Astrocyte of the hippocampus (primary cell): ENCODE measurements around the gene BCAS3.
A peak's percentile ranks its signal among the peaks of the same experiment; 100 is the strongest.
"Not testable (repeated sequence)": the region's sequence is repeated elsewhere in the genome, so short reads cannot be mapped to it uniquely, and the experiment has no call there.

Source experiments
- DNase-seq: peaks from one replicate; pipeline ENCODE4 v3.0.0; 2011; ENCODE audit warnings: low read depth, low spot score

BCAS3 gene

GRCh38 chr17:60790205-60790604 is 112.6 kb downstream of the BCAS3 start:
- DNase-seq: no peak

DNA sequence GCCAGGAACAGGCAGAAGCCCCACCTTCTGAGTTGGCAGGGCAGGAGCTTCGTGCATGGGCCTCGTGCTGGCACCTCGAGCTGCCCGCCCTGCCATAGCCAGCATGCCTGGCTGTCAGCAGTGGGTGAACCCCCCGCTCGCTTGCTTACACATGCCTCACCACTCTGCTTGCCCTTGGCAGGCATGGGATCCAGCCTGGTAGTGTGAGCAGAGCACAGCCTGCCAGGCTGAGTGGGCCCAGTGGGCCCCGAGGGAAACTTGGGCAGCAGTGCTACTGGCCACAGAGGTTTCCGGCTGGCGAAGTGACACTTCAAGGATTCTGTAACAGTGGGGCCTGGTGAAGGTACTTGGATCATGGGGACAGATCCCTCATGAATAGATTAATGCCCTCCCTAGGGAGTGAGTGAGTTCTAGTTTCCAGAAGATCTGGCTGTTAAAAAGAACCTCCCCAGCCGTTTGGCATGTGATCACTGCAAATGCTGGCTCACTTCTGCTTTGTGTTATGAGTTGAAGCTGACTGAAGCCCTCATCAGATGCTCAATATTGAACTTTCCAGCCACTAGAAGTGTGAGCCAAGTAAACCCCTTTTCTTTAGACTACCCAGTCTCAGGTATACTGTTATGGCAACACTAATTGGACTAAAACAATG is 114.7 kb downstream of the BCAS3 start:
- no peak for DNase-seq

DNA sequence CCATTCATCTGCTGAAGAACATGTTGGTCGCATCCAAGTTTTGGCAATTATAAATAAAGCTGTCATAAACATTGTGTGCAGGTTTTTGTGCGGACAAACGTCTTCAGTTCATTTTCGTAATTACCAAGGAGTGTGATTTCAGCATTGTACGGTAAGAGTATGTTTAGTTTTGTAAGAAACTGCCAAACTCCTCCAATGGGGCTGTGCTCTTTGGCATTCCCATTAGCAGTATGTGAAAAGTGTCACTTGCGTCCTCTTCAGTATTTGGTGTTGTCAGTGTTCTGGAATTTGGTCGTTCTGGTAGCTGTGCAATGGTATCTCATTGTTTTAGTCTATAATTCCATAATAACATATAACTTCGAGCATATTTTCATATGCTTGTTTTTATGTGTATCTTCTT is 120.9 kb downstream of the BCAS3 start:
- DNase-seq: no peak

GRCh38 chr17:60802377-60802776 is 124.7 kb downstream of the BCAS3 start:
- DNase-seq: no peak

GRCh38 chr17:60803059-60803458 is 125.4 kb downstream of the BCAS3 start:
- no peak for DNase-seq

GRCh38 chr17:60804831-60805230 is 127.2 kb downstream of the BCAS3 start:
- DNase-seq: no peak

DNA sequence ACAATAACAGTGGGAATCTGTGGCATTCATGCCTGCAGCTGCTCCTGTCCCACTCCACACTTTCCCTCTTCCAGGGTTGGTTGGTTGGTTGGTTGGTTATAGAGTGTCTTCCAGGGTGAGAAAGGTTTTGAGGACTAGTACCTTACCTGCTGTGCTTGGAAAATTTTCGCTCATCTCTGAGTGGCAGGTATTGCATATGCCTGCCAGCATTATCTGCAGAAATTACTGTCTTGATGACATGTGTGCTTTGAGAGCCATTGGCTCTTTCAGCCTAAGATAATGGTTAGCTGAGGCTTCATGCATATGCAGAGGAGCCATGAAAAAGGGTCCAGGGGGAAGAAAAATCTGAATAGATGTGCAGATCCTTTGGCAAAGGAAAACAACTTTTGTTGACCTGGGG is 131.8 kb downstream of the BCAS3 start:
- DNase-seq: no peak

- DNase-seq: not testable (repeated sequence)
Measured at GRCh38 chr17:60814941-60815340, 137.3 kb downstream of the BCAS3 start.

DNA sequence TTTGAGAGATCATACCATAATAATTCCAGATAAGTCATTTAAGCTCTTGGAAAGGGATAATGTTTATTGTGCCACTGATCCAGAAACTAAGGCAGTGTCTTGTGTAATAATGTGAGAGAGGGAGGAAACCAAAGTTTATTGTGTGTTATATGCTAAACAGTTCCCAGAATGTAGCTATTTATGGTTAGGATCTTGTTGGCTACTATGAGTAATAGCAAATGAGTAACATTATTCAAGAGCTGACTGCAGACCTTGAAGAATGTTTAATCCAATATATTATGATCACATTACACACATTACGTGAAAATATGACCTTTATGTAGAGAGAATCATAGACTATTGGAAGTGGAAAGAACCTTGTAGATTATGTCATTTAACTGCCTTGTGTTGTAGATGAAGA is 139.5 kb downstream of the BCAS3 start:
- DNase-seq: peak; percentile 71

DNA sequence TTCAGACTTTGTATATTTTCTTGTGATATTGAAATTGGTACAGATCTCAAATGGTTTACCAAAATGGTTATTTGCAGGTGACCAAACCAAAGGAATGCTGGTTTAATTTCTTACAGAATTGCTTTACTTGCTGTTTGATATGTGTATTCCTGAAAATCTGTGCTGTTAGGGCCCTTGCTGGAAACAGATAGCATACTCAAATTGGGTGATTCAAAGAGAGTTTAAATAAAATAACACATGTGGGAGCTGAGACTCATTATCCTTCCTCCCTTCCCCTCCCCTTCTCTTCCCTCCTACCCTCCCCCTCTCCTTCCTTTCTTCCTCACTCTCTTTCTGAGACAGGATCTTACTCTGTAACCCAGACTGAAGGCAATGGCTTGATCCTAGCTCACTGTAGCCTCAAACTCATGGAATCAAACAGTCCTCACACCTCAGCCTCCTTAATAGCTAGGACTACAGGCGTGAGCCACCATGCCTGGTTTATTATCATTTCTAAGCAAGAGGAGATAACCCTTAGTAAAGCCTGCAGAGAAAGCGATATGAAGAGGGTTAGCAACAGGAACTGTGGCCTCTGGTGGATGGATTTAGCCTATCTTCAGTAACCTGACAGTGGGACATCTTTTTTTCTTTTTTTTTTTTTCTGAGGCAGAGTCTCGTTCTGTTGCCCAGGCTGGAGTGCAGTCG is 141.9 kb downstream of the BCAS3 start:
- DNase-seq: no peak

GRCh38 chr17:60823515-60823914 is 145.9 kb downstream of the BCAS3 start:
- DNase-seq: no peak

- DNase-seq: no peak
Measured at GRCh38 chr17:60825351-60825750, 147.7 kb downstream of the BCAS3 start.

GRCh38 chr17:60827943-60828342 is 150.3 kb downstream of the BCAS3 start:
- DNase-seq: no peak

- peak; percentile 88 for DNase-seq
Measured at GRCh38 chr17:60832151-60832585, 154.5 kb downstream of the BCAS3 start.

DNA sequence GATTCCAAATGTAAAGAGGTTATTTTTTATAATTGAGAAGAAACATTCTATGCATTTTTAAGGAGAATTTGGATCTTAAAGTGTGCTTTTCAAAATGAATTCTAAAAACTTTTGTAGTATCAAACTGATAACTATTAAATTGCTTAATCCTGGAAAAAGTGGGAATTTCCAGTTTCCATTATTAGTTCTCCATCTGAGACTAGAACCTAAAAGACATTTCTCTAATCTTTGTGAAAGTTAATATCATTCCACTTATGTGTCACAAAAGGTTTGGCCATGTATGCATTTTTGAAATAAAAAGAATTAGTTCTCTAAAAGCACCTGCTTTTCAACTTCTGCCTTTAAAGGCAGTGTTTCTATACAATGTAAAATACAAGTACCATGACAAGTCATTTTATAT is 155.0 kb downstream of the BCAS3 start:
- no peak for DNase-seq

DNA sequence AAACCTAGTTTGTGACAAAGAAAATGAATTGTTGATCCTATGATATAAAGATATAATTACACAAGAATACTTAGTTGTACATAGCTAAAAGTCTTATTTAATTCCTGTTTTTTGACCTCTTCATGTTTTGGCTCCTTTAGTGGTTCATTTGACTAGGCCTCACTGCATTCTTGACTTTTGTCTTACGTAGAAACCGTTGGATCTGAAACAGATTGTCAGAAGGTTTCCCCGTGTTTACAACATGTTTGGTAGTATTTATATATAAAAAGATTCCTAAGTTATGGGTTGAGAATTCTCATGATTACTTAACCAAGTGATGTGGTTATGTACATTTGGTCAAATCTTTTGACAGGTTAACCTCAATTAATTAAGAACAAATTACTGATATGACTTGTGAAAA is 162.8 kb downstream of the BCAS3 start:
- DNase-seq: no peak

- no peak for DNase-seq
Measured at GRCh38 chr17:60845012-60845411, 167.4 kb downstream of the BCAS3 start.

- no peak for DNase-seq
Measured at GRCh38 chr17:60846175-60846574, 168.5 kb downstream of the BCAS3 start.

DNA sequence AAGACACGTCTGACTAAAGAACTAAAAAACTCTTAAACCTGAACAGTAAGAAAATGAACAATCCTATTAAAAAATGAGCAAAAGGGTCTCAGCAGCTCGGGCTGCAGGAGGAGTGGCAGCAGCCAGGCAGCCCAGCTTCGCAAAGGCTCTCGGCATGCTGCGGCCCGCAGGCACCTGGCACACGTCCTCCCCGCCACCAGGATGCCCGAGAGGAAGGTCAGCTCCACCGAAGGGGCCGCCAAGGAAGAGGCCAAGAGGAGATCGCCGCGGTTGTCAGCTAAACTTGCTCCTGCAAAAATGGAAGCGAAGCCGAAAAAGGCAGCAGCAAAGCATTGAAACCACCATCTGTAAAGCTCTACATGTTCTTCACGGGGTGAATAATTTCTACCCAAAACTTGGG is 173.5 kb downstream of the BCAS3 start:
- DNase-seq: no peak

- no peak for DNase-seq
Measured at GRCh38 chr17:60857556-60858080, 180.0 kb downstream of the BCAS3 start.

- no peak for DNase-seq
Measured at GRCh38 chr17:60862482-60862881, 184.8 kb downstream of the BCAS3 start.

- peak; percentile 24 for DNase-seq
Measured at GRCh38 chr17:60863892-60864707, 186.4 kb downstream of the BCAS3 start.

DNA sequence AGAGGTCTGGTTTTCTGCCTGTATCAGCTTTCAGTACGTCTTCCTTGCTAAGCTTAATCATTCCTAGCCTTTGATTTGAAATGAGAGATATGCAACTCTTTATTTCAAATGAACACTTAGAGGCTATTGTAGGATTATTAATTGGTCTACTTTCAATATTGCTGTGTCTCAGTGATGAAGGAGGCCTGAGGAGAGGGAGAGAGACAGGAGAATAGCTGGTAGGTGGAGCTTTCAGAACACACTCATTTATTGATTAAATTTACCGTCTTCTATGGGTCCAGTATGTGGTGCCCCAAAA is 187.0 kb downstream of the BCAS3 start:
- no peak for DNase-seq
